K562 (cell line): ENCODE data around the gene CYBRD1.

Source experiments
- CTCF ChIP-seq, 3 experiments: IDR thresholded peaks in 2 of 3; conservative IDR thresholded peaks in 1 of 3; 2 replicates each; pipeline ENCODE4 v1.5.1; 2011 to 2012; ENCODE audit warnings: low read length in 3 of 3, mild to moderate bottlenecking in 3 of 3, control low read depth in 2 of 3, improper control_type of control experiment in 1 of 3, inconsistent platforms in 1 of 3, low read depth in 1 of 3, mixed read lengths in 1 of 3, moderate library complexity in 1 of 3; ENCODE audit not compliant: insufficient read depth in 2 of 3
- HNRNPLL ChIP-seq: fragments of 200-400 bp; formaldehyde crosslinking; IDR thresholded peaks from 2 replicates; pipeline ENCODE4 v1.6.1; 2017; ENCODE audit warnings: low read length, low read depth, mild to moderate bottlenecking; ENCODE audit not compliant: poor library complexity, severe bottlenecking
- NCOA1 ChIP-seq: fragments of 450-650 bp; IDR thresholded peaks from 2 replicates; pipeline ENCODE4 v1.6.1; 2016; ENCODE audit warnings: low read depth
- TOE1 ChIP-seq, 2 experiments: fragments of 450-650 bp in 1 of 2; sonication (generic) in 1 of 2; formaldehyde crosslinking in 1 of 2; IDR thresholded peaks; 2 replicates each; pipeline versions ENCODE4 v1.7.1 to v1.8.0; 2016 to 2022; ENCODE audit warnings: borderline replicate concordance in 2 of 2, mild to moderate bottlenecking in 2 of 2, antibody characterized with exemption in 1 of 2, inconsistent platforms in 1 of 2, low read depth in 1 of 2, missing genetic modification reagents in 1 of 2, moderate library complexity in 1 of 2
- TRIM24 ChIP-seq, 2 experiments: fragments of 450-650 bp; IDR thresholded peaks; 2 replicates each; pipeline ENCODE4 v1.6.1; 2016
- ZBTB7A ChIP-seq: IDR thresholded peaks from 2 replicates; pipeline ENCODE4 v1.6.1; 2011; ENCODE audit warnings: low read depth, mild to moderate bottlenecking, low read length, moderate library complexity, borderline replicate concordance; ENCODE audit not compliant: control insufficient read depth
- ZNF212 ChIP-seq: fragments of 450-650 bp; formaldehyde crosslinking; IDR thresholded peaks from 2 replicates; pipeline ENCODE4 v1.4.0; 2020; ENCODE audit warnings: mild to moderate bottlenecking
- ZNF24 ChIP-seq: fragments of 450-650 bp; IDR thresholded peaks from 2 replicates; pipeline ENCODE4 v1.6.1; 2016
- ZNF3 ChIP-seq: fragments of 250-450 bp; sonication (Bioruptor Pico); IDR thresholded peaks from 2 replicates; pipeline ENCODE4 v1.5.0; 2021; ENCODE audit warnings: mild to moderate bottlenecking, moderate library complexity
- ZNF644 ChIP-seq: fragments of 200-800 bp; sonication (Bioruptor generic); IDR thresholded peaks from 2 replicates; pipeline ENCODE4 v1.6.1; 2016; ENCODE audit warnings: low read depth, missing genetic modification characterization, missing compliant biosample characterization
- TF ChIP-seq, protein P1 (sequence below), 3 experiments: fragments of 200-800 bp in 1 of 3; sonication (Bioruptor generic) in 1 of 3; sonication (generic) in 1 of 3; formaldehyde crosslinking in 1 of 3; IDR thresholded peaks; 2 replicates each; pipeline versions ENCODE4 v1.6.1 to v1.8.0; 2016 to 2022; ENCODE audit warnings: mild to moderate bottlenecking in 2 of 3, missing compliant biosample characterization in 2 of 3, missing genetic modification characterization in 2 of 3, missing genetic modification reagents in 1 of 3
- TF ChIP-seq, protein P2 (sequence below), 2 experiments: IDR thresholded peaks; 2 replicates each; pipeline ENCODE4 v1.6.1; 2012; ENCODE audit warnings: improper control_type of control experiment in 2 of 2, low read depth in 2 of 2, low read length in 2 of 2, borderline replicate concordance in 1 of 2

DNA sequence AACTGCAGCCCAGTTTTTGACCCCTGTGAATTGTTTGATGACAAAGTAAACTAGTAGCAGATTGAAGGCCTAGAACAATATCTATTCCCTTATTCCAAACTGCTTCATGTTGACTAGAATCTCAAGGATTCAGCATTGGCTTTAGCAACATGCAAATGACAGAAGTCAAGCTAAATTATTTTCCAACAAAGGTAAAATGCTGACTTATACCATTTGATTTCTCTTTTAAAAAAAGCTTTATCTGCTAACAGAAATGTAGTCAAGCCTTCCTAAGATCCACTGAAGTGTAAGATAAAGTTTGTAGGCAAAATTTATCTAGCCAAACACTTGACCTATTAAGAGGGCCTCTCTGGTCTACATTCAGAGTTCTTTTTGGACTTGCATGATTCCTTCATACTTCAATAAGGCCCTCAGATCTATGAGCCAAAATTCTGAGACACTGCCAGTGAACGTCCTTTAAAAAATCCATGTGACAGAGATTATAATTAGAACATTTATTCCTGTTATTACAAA is 9.5 kb upstream of the CYBRD1 start:
- TF ChIP-seq TOE1 (IDR thresholded peaks at IDR 0.05; ENCODE audit: borderline replicate concordance): no peak
- TF ChIP-seq TOE1 (CRISPR knock-in tag; IDR thresholded peaks at IDR 0.05; ENCODE audit: borderline replicate concordance, low read depth): no peak
- TF ChIP-seq, protein P1, sequence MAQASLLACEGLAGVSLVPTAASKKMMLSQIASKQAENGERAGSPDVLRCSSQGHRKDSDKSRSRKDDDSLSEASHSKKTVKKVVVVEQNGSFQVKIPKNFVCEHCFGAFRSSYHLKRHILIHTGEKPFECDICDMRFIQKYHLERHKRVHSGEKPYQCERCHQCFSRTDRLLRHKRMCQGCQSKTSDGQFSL (CRISPR knock-in tag; IDR thresholded peaks at IDR 0.05): no peak
- TF ChIP-seq, protein P1 (tag; IDR thresholded peaks at IDR 0.05): no peak
- TF ChIP-seq NCOA1: no peak
- TF ChIP-seq HNRNPLL: no peak
- TF ChIP-seq ZNF212 (CRISPR knock-in tag): no peak
- TF ChIP-seq ZBTB7A: no peak
- no peak for TF ChIP-seq TRIM24 (IDR thresholded peaks at IDR 0.05)
- TF ChIP-seq CTCF (IDR thresholded peaks at IDR 0.05 in 2 of 3, conservative IDR thresholded peaks at IDR 0.05 in 1 of 3; ENCODE audit: insufficient read depth in 2 of 3, low read depth in 1 of 3, low read length in 3 of 3): no peak
- TF ChIP-seq ZNF644 (tag): no peak
- TF ChIP-seq ZNF3 (CRISPR knock-in tag): no peak
- TF ChIP-seq, protein P2, sequence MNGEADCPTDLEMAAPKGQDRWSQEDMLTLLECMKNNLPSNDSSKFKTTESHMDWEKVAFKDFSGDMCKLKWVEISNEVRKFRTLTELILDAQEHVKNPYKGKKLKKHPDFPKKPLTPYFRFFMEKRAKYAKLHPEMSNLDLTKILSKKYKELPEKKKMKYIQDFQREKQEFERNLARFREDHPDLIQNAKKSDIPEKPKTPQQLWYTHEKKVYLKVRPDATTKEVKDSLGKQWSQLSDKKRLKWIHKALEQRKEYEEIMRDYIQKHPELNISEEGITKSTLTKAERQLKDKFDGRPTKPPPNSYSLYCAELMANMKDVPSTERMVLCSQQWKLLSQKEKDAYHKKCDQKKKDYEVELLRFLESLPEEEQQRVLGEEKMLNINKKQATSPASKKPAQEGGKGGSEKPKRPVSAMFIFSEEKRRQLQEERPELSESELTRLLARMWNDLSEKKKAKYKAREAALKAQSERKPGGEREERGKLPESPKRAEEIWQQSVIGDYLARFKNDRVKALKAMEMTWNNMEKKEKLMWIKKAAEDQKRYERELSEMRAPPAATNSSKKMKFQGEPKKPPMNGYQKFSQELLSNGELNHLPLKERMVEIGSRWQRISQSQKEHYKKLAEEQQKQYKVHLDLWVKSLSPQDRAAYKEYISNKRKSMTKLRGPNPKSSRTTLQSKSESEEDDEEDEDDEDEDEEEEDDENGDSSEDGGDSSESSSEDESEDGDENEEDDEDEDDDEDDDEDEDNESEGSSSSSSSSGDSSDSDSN (IDR thresholded peaks at IDR 0.05; ENCODE audit: borderline replicate concordance in 1 of 2, low read depth in 2 of 2, low read length in 2 of 2): no peak
- TF ChIP-seq ZNF24: no peak
